ENCODE data around the gene FOXN3. TPM values are rescaled to one million over a fixed set of nuclear protein-coding genes. Genes with fewer than 3 reads are reported as not detected.

FOXN3 gene
- polyA plus RNA-seq, 1 donor (not counting 4 experiments of a cell fraction or from before 2014, with no cell fraction given) = 10.2 TPM

DNA sequence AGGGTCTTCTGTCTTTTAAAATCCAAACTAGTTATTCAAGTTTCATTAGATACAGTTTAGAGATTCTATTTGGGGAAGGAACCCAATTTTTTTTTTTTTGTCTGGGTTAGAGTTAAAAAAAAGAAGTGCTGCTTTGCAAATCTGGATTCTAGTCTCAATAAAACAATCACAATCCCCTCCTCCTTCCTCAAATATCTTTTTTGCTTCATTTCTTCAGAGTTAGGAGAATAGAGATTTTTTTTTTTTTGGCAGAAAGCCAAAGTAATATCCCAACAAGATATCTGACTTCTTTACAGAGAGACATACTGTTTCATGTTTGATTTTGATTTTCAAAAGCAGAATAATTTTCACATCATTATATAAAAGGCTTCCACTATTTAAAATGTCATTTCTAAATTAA lies 201.9 kb downstream of the FOXN3 start:
- Histone ChIP-seq H3K27me3 (ENCODE audit: control insufficient read depth, extremely low read depth, insufficient read depth, low read length) (no peaks in the 10 kb centered on the region), H3K4me1 (ENCODE audit: control insufficient read depth, extremely low read depth, insufficient read depth, low read length) (no peaks in the 10 kb centered on the region), H3K27ac (ENCODE audit: control insufficient read depth, insufficient read depth, low read length) (no peak overlapping the region), H3K4me2 (ENCODE audit: control insufficient read depth, extremely low read depth, insufficient read depth, low read depth, low read length) (no peak overlapping the region), H3K9me3 (ENCODE audit: control insufficient read depth, low read depth, low read length) (no peaks in the 10 kb centered on the region), H3K9ac (ENCODE audit: control insufficient read depth, extremely low read depth, insufficient read depth, low read length) (no peak overlapping the region), H2AFZ (ENCODE audit: control insufficient read depth, low read length) (no peak overlapping the region), H4K20me1 (ENCODE audit: control insufficient read depth, extremely low read depth, insufficient read depth, low read length) (no peaks in the 10 kb centered on the region), H3K36me3 (ENCODE audit: control insufficient read depth in 2 of 2, extremely low read depth in 1 of 2, insufficient read depth in 2 of 2, low read length in 2 of 2) (peaks cover 0 to 1% of the 10 kb centered on the region in 2 experiments), H3K79me2 (ENCODE audit: control insufficient read depth, insufficient read depth, low read length) (no peaks in the 10 kb centered on the region), H3K4me3 (ENCODE audit: control insufficient read depth in 2 of 3, extremely low read depth in 1 of 3, insufficient read depth in 2 of 3, low read depth in 1 of 3, low read length in 3 of 3) (no peak overlapping the region), H3K9me1 (ENCODE audit: control insufficient read depth, extremely low read depth, insufficient read depth, low read length) (no peaks in the 10 kb centered on the region)
- no peak for TF ChIP-seq EZH2 (IDR thresholded peaks at IDR 0.05; ENCODE audit: low read length)
- TF ChIP-seq, protein P1, sequence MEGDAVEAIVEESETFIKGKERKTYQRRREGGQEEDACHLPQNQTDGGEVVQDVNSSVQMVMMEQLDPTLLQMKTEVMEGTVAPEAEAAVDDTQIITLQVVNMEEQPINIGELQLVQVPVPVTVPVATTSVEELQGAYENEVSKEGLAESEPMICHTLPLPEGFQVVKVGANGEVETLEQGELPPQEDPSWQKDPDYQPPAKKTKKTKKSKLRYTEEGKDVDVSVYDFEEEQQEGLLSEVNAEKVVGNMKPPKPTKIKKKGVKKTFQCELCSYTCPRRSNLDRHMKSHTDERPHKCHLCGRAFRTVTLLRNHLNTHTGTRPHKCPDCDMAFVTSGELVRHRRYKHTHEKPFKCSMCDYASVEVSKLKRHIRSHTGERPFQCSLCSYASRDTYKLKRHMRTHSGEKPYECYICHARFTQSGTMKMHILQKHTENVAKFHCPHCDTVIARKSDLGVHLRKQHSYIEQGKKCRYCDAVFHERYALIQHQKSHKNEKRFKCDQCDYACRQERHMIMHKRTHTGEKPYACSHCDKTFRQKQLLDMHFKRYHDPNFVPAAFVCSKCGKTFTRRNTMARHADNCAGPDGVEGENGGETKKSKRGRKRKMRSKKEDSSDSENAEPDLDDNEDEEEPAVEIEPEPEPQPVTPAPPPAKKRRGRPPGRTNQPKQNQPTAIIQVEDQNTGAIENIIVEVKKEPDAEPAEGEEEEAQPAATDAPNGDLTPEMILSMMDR (optimal IDR thresholded peaks at IDR 0.05 in 1 of 3, IDR thresholded peaks at IDR 0.05 in 1 of 3, conservative IDR thresholded peaks at IDR 0.05 in 1 of 3; ENCODE audit: extremely low read depth in 1 of 3, insufficient read depth in 2 of 3, low read length in 3 of 3) = no peak
- no peak for DNase-seq (ENCODE audit: low read depth, low spot score)
- dilution Hi-C loops (cut with MboI; ENCODE audit: extremely low pct_ligation_motif_present, low sequenced_read_pairs) = no loop called here
- no peak for FAIRE-seq

DNA sequence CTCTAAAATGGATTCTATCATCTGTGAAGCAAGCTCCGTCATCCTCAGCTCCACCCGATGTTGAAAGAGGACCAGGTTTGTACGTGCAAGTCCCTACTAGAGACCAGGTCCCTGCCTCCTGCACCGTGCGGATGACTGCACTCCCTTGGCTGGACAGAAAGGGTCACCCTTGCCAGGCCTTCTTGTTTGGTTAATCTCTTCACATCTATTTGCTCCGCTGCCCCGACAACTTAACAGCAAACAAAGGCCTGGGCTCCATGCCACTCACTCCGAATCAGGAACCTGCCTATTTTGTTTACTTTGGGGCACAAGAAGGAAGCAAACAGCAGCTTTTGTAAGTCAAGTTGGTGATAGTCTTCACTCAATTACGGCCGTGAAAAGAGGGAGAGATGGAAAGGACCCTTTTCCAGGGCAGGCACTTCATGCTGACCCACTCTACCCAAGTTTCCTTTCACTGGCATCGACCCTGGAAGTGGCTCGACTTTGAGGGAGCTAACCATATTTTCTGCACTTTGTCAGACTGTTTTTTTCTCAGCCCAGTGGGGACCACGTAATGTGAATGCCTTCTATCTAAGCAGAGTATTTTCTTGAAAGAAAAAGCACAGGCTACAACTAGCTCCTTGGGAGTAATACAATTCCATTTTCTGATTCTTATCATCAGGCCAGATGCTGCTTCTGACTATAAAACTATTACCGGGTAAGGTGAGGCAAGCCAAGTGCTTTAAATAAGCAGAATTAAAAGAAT lies 202.6 kb downstream of the FOXN3 start:
- H3K79me2 ChIP-seq (ENCODE audit: control insufficient read depth, insufficient read depth, low read length) = no peaks in the 10 kb centered on the region
- no peak overlapping the region for H3K27ac ChIP-seq (ENCODE audit: control insufficient read depth, insufficient read depth, low read length)
- no peak for TF ChIP-seq EZH2 (IDR thresholded peaks at IDR 0.05; ENCODE audit: low read length)
- TF ChIP-seq, protein P1 (optimal IDR thresholded peaks at IDR 0.05 in 1 of 3, IDR thresholded peaks at IDR 0.05 in 1 of 3, conservative IDR thresholded peaks at IDR 0.05 in 1 of 3; ENCODE audit: extremely low read depth in 1 of 3, insufficient read depth in 2 of 3, low read length in 3 of 3) = peak in 2 of 3 experiments; percentile 16
- no peak for FAIRE-seq
- dilution Hi-C loops (cut with MboI; ENCODE audit: extremely low pct_ligation_motif_present, low sequenced_read_pairs) = no loop called here
- no peak overlapping the region for H3K4me3 ChIP-seq (ENCODE audit: control insufficient read depth in 2 of 3, extremely low read depth in 1 of 3, insufficient read depth in 2 of 3, low read depth in 1 of 3, low read length in 3 of 3)
- peaks cover 0 to 1% of the 10 kb centered on the region in 2 experiments for H3K36me3 ChIP-seq (ENCODE audit: control insufficient read depth in 2 of 2, extremely low read depth in 1 of 2, insufficient read depth in 2 of 2, low read length in 2 of 2)
- H3K9ac ChIP-seq (ENCODE audit: control insufficient read depth, extremely low read depth, insufficient read depth, low read length) = no peak overlapping the region
- H3K9me1 ChIP-seq (ENCODE audit: control insufficient read depth, extremely low read depth, insufficient read depth, low read length) = no peaks in the 10 kb centered on the region
- no peak overlapping the region for H3K4me2 ChIP-seq (ENCODE audit: control insufficient read depth, extremely low read depth, insufficient read depth, low read depth, low read length)
- no peak overlapping the region for H2AFZ ChIP-seq (ENCODE audit: control insufficient read depth, low read length)
- no peaks in the 10 kb centered on the region for H3K4me1 ChIP-seq (ENCODE audit: control insufficient read depth, extremely low read depth, insufficient read depth, low read length)
- H3K9me3 ChIP-seq (ENCODE audit: control insufficient read depth, low read depth, low read length) = no peaks in the 10 kb centered on the region
- no peaks in the 10 kb centered on the region for H3K27me3 ChIP-seq (ENCODE audit: control insufficient read depth, extremely low read depth, insufficient read depth, low read length)
- DNase-seq (ENCODE audit: low read depth, low spot score) = no peak
- H4K20me1 ChIP-seq (ENCODE audit: control insufficient read depth, extremely low read depth, insufficient read depth, low read length) = no peaks in the 10 kb centered on the region
